ENCODE results near the gene DYNAP. TPM values are rescaled to one million over a fixed set of nuclear protein-coding genes. Genes with fewer than 3 reads are reported as not detected.

DYNAP gene
- polyA plus RNA-seq, 12 donors = 0.09 to 0.12 (median 0.09) TPM; not detected in 9

DNA sequence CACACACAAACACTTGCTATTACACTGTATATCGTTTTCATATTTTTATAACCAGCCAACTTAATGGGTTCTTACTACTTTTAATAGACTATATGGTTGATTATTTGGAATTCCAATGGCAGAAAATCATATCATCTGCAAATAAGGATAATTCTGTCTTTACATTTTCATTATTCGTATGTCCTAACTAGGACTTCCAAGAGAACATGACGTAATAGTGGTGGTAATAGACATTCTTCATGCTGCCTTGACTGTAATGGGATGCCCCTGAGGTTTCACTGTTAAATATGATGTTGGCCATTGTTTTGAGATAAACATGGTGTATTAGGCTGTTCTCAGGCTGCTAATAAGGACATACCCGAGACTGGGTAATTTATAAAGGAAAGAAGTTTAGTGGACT, 45.2 kb downstream of the DYNAP start:
- no peak for DNase-seq

DNA sequence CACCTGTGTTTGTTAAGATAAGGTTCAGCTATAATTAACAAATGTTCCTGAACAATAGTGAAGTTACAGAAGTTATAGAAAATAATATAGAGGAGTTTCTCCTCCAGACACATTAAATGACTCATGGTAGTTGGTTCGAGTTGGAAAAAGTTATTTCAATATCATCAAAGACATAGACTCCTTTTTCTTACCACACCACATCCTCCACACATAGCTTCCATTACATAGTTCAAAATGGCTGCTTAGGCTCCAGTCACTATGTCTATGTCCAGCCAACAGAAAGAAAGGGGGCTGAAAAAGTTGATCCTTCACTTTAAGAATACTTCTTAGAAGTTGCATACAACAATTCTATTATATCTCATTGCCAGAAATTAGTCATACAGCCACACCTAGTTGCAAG, 50.7 kb downstream of the DYNAP start:
- DNase-seq = no peak

DNA sequence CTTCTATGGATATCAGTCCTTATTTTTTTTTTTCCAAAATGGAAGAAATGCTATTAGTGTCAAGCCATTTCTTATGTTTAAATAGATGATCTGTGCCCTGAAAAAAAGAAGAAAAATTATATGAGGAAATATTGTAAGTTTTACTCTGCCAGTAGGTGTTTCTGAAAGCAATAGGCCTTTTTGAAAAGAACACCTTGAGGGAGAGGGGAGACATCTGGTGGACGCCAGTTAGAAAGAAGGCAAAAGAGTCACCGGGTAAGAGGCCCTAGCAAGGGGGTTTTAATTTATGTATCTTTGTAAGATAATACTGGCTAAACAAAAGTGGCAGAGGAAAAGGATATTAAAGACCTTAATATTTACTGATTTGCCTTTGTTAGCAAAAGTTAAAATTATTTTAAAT, 56.1 kb downstream of the DYNAP start:
- DNase-seq = no peak

Other genes starting within 250 kb of the DYNAP start
- under 1 TPM in 2 of 12 donors, not detected in 10; 0.22 to 0.32 TPM for gene STARD6, start 233.4 kb upstream of the DYNAP start, polyA plus RNA-seq (ENCODE audit: insufficient read length in 12 of 12)
- gene C18orf54, start 233.3 kb upstream of the DYNAP start, polyA plus RNA-seq (ENCODE audit: insufficient read length in 12 of 12) = 10 to 100 TPM in 1 of 12 donors, 1 to 10 TPM in 10, not detected in 1; 4.1 to 10.8 (median 7.3) TPM
- gene RAB27B, start 237.2 kb downstream of the DYNAP start, polyA plus RNA-seq (ENCODE audit: insufficient read length in 12 of 12) = 1 to 10 TPM in 5 of 12 donors, under 1 TPM in 6, not detected in 1; 0.22 to 3.7 (median 0.98) TPM

All from muscle of arm (tissue), 12 donors.